WTC11 (cell line): Measurements from ENCODE around the gene ENPP7. TPM values are rescaled to one million over a fixed set of nuclear protein-coding genes. Genes with fewer than 3 reads are reported as not detected.

Source experiments
- ATAC-seq: fragments of 200-7000 bp; cut with Tn5 transposase; 2 replicates; pipeline ENCODE4 v1.10.0; 2021; ENCODE audit warnings: mild to moderate bottlenecking, moderate library complexity
- CTCF ChIA-PET: fragments of 300-600 bp; sonication (Branson Sonifier 250); formaldehyde crosslinking; loops from one replicate; lab custom pipeline; 2021; ENCODE audit warnings: antibody characterized with exemption; lab: Charles Lee
- POLR2A ChIA-PET: fragments of 350-600 bp; sonication (Branson Sonifier 250); formaldehyde crosslinking; loops from one replicate; lab custom pipeline; 2021; ENCODE audit warnings: antibody characterized with exemption; lab: Charles Lee
- DNase-seq: peaks from one replicate; pipeline ENCODE4 v3.0.0; 2021; ENCODE audit warnings: low spot score
- H3K27ac Mint-ChIP-seq: 2 replicates; pipeline ENCODE4 v1.8.0; 2021; ENCODE audit warnings: mixed read lengths
- H3K27me3 Mint-ChIP-seq: 2 replicates; pipeline ENCODE4 v1.8.0; 2021; ENCODE audit warnings: low read depth, mild to moderate bottlenecking, moderate library complexity, mixed read lengths
- H3K36me3 Mint-ChIP-seq: 2 replicates; pipeline ENCODE4 v1.8.0; 2021; ENCODE audit warnings: mixed read lengths
- H3K4me1 Mint-ChIP-seq: 2 replicates; pipeline ENCODE4 v1.8.0; 2022; ENCODE audit warnings: mixed read lengths
- H3K4me3 Mint-ChIP-seq: 2 replicates; pipeline ENCODE4 v1.8.0; 2021; ENCODE audit warnings: mild to moderate bottlenecking, moderate library complexity, mixed read lengths
- H3K9me3 Mint-ChIP-seq: 2 replicates; pipeline ENCODE4 v1.8.0; 2021; ENCODE audit warnings: mixed read lengths
- AR ChIP-seq: fragments of 250-450 bp; sonication (Bioruptor Pico); IDR thresholded peaks from 2 replicates; pipeline ENCODE4 v1.9.0; 2021; ENCODE audit warnings: mild to moderate bottlenecking
- ATF1 ChIP-seq: sonication (generic); formaldehyde crosslinking; IDR thresholded peaks from 2 replicates; pipeline ENCODE4 v1.8.1; 2023; ENCODE audit warnings: mild to moderate bottlenecking, moderate library complexity, missing genetic modification reagents
- ATF6 ChIP-seq: sonication (generic); formaldehyde crosslinking; IDR thresholded peaks from 2 replicates; pipeline ENCODE4 v1.8.1; 2023; ENCODE audit warnings: mild to moderate bottlenecking, missing genetic modification reagents
- ESRRA ChIP-seq: sonication (generic); formaldehyde crosslinking; IDR thresholded peaks from 2 replicates; pipeline ENCODE4 v1.8.1; 2022; ENCODE audit warnings: mild to moderate bottlenecking, missing genetic modification reagents, borderline replicate concordance
- FOXK1 ChIP-seq: sonication (generic); formaldehyde crosslinking; IDR thresholded peaks from 2 replicates; pipeline ENCODE4 v1.8.0; 2022; ENCODE audit warnings: mild to moderate bottlenecking, moderate library complexity, missing genetic modification reagents
- GTF2I ChIP-seq: fragments of 250-450 bp; sonication (Bioruptor Pico); conservative IDR thresholded peaks from 2 replicates; pipeline ENCODE4 v1.4.0; 2021; ENCODE audit warnings: mild to moderate bottlenecking
- IRF1 ChIP-seq: sonication (generic); formaldehyde crosslinking; IDR thresholded peaks from 2 replicates; pipeline ENCODE4 v1.8.0; 2023; ENCODE audit warnings: missing genetic modification reagents
- JAZF1 ChIP-seq: fragments of 250-450 bp; sonication (Bioruptor Pico); IDR thresholded peaks from 2 replicates; pipeline ENCODE4 v1.9.0; 2021; ENCODE audit warnings: moderate library complexity, mild to moderate bottlenecking, inconsistent platforms
- NR2C2 ChIP-seq: sonication (generic); formaldehyde crosslinking; IDR thresholded peaks from 2 replicates; pipeline ENCODE4 v1.8.0; 2022; ENCODE audit warnings: mild to moderate bottlenecking, missing genetic modification reagents
- NR3C1 ChIP-seq: sonication (generic); formaldehyde crosslinking; conservative IDR thresholded peaks from 2 replicates; pipeline ENCODE4 v1.8.1; 2023; ENCODE audit warnings: low read depth, mild to moderate bottlenecking, missing genetic modification reagents
- PREB ChIP-seq: sonication (generic); formaldehyde crosslinking; IDR thresholded peaks from 2 replicates; pipeline ENCODE4 v1.8.1; 2022; ENCODE audit warnings: mild to moderate bottlenecking, missing genetic modification reagents, moderate library complexity, borderline replicate concordance
- PRRX2 ChIP-seq: fragments of 250-450 bp; sonication (Bioruptor Pico); IDR thresholded peaks from 2 replicates; pipeline ENCODE4 v1.8.0; 2021; ENCODE audit warnings: mild to moderate bottlenecking
- RELA ChIP-seq: sonication (generic); formaldehyde crosslinking; IDR thresholded peaks from 2 replicates; pipeline ENCODE4 v1.8.1; 2022; ENCODE audit warnings: missing genetic modification reagents, mild to moderate bottlenecking, borderline replicate concordance
- SOX15 ChIP-seq: fragments of 250-450 bp; sonication (Bioruptor Pico); IDR thresholded peaks from 2 replicates; pipeline ENCODE4 v1.9.0; 2021; ENCODE audit warnings: mild to moderate bottlenecking
- USF2 ChIP-seq: sonication (generic); formaldehyde crosslinking; IDR thresholded peaks from 2 replicates; pipeline ENCODE4 v1.8.1; 2023; ENCODE audit warnings: mild to moderate bottlenecking, missing genetic modification reagents, moderate library complexity
- ZNF121 ChIP-seq: sonication (generic); formaldehyde crosslinking; IDR thresholded peaks from 2 replicates; pipeline ENCODE4 v1.8.0; 2023; ENCODE audit warnings: missing genetic modification reagents
- ZNF396 ChIP-seq: fragments of 250-450 bp; sonication (Bioruptor Pico); IDR thresholded peaks from 2 replicates; pipeline ENCODE4 v1.8.0; 2021; ENCODE audit warnings: mild to moderate bottlenecking, moderate library complexity, borderline replicate concordance
- ZNF416 ChIP-seq: fragments of 250-450 bp; sonication (Bioruptor Pico); IDR thresholded peaks from 2 replicates; pipeline ENCODE4 v1.9.0; 2021; ENCODE audit warnings: mild to moderate bottlenecking, inconsistent platforms
- total RNA-seq: library from RNA; stranded (reverse); gene quantifications from 3 replicates; pipeline ENCODE4 v1.2.3, GENCODE V29; 2021
- TF ChIP-seq, protein P1 (sequence below): sonication (generic); formaldehyde crosslinking; IDR thresholded peaks from 2 replicates; pipeline ENCODE4 v1.8.1; 2022; ENCODE audit warnings: low read depth, missing genetic modification reagents, borderline replicate concordance
- TF ChIP-seq, protein P2 (sequence below): sonication (generic); formaldehyde crosslinking; IDR thresholded peaks from 2 replicates; pipeline ENCODE4 v1.8.1; 2023; ENCODE audit warnings: mild to moderate bottlenecking, missing genetic modification reagents, moderate library complexity
- TF ChIP-seq, protein P3 (sequence below): fragments of 250-450 bp; sonication (Bioruptor Pico); IDR thresholded peaks from 2 replicates; pipeline ENCODE4 v2.1.2; 2022; ENCODE audit warnings: mild to moderate bottlenecking, moderate library complexity

ENPP7 gene
- total RNA-seq, 1 experiment from 2014 or later, result not detected

DNA sequence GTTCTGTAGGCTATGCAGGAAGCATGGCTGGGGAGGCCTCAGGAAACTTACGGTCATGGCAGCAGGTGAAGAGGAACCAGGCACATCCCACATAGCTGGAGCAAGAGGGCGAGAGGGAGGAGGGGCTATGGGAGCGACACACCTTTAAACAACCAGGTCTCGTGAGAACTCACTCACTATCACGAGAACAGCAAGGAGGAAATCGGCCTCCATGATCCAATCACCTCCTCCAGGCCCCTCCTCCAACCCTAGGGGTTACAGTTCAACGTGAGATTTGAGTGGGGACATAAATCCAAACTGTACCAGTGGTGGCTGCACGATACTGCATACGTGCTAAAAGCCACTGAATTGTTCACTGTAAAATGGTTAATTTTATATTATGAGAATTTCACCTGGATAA, 26.1 kb upstream of the ENPP7 start:
- Mint-ChIP-seq H3K27me3 (no peaks in the 10 kb centered on the region), H3K27ac (no peak overlapping the region), H3K4me3 (no peak overlapping the region), H3K4me1 (peaks cover 33% of the 10 kb centered on the region), H3K9me3 (no peaks in the 10 kb centered on the region), H3K36me3 (no peaks in the 10 kb centered on the region)
- POLR2A ChIA-PET, result no interaction called here
- CTCF ChIA-PET, result interaction anchor here (0.5 to 2.2 kb wide), 6 partner anchors 13 to 617 kb away, joined by 3 to 7 read pairs (median 4); no protein-coding TSS in a partner anchor
- ATAC-seq (no peak), DNase-seq (no peak)
- no peak for TF ChIP-seq GTF2I
- TF ChIP-seq ESRRA (CRISPR knock-in tag), result no peak
- TF ChIP-seq NR3C1 (CRISPR knock-in tag), result no peak
- TF ChIP-seq, all 79 proteins: peak for 0

DNA sequence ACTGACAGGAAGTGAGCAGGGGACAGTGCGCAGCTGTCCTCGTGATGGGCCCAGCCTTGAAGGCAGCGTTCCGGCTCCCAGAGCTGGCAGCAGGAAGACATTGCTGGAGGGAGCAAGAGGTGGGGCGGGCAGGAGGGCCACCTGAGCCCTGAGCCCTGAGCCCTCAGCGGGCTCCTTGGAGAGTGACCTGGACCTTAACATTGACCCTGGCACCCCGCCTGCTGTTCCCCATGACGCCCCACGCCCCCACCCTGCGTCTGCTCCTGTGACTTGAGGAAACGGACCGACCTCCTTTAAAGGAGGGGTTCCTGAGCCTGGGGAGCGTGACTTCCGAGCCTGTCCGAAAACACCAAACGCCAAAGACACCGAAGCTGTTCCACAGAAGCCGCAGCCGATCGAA, 25.1 kb upstream of the ENPP7 start:
- ChIA-PET CTCF (interaction anchor here (0.9 to 2.2 kb wide), 3 partner anchors 93 to 618 kb away, joined by 3 to 7 read pairs (median 5); no protein-coding TSS in a partner anchor), POLR2A (no interaction called here)
- no peak overlapping the region for H3K4me3 Mint-ChIP-seq
- H3K27ac Mint-ChIP-seq, result no peak overlapping the region
- DNase-seq (no peak), ATAC-seq (no peak)
- H3K27me3 Mint-ChIP-seq, result no peaks in the 10 kb centered on the region
- H3K36me3 Mint-ChIP-seq, result no peaks in the 10 kb centered on the region
- H3K9me3 Mint-ChIP-seq, result no peaks in the 10 kb centered on the region
- TF ChIP-seq FOXK1 (CRISPR knock-in tag), result no peak
- no peak for TF ChIP-seq JAZF1
- no peak for TF ChIP-seq RELA
- no peak for TF ChIP-seq ATF1
- no peak for TF ChIP-seq ZNF416
- TF ChIP-seq ATF6 (CRISPR knock-in tag), result no peak
- TF ChIP-seq AR (CRISPR knock-in tag), result no peak
- TF ChIP-seq, protein P1, sequence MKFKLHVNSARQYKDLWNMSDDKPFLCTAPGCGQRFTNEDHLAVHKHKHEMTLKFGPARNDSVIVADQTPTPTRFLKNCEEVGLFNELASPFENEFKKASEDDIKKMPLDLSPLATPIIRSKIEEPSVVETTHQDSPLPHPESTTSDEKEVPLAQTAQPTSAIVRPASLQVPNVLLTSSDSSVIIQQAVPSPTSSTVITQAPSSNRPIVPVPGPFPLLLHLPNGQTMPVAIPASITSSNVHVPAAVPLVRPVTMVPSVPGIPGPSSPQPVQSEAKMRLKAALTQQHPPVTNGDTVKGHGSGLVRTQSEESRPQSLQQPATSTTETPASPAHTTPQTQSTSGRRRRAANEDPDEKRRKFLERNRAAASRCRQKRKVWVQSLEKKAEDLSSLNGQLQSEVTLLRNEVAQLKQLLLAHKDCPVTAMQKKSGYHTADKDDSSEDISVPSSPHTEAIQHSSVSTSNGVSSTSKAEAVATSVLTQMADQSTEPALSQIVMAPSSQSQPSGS (CRISPR knock-in tag), result no peak
- no peak for TF ChIP-seq IRF1 (CRISPR knock-in tag)
- no peak for TF ChIP-seq PREB
- no peak for TF ChIP-seq ZNF121
- no peak for TF ChIP-seq USF2 (CRISPR knock-in tag)
- TF ChIP-seq, protein P2, sequence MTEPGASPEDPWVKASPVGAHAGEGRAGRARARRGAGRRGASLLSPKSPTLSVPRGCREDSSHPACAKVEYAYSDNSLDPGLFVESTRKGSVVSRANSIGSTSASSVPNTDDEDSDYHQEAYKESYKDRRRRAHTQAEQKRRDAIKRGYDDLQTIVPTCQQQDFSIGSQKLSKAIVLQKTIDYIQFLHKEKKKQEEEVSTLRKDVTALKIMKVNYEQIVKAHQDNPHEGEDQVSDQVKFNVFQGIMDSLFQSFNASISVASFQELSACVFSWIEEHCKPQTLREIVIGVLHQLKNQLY (CRISPR knock-in tag), result no peak
- no peak for TF ChIP-seq PRRX2 (CRISPR knock-in tag)
- no peak for TF ChIP-seq GTF2I
- no peak for TF ChIP-seq ZNF396
- no peak for TF ChIP-seq SOX15 (CRISPR knock-in tag)
- TF ChIP-seq NR2C2 (CRISPR knock-in tag), result no peak
- TF ChIP-seq, protein P3, sequence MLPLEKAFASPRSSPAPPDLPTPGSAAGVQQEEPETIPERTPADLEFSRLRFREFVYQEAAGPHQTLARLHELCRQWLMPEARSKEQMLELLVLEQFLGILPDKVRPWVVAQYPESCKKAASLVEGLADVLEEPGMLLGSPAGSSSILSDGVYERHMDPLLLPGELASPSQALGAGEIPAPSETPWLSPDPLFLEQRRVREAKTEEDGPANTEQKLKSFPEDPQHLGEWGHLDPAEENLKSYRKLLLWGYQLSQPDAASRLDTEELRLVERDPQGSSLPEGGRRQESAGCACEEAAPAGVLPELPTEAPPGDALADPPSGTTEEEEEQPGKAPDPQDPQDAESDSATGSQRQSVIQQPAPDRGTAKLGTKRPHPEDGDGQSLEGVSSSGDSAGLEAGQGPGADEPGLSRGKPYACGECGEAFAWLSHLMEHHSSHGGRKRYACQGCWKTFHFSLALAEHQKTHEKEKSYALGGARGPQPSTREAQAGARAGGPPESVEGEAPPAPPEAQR (CRISPR knock-in tag), result no peak
- TF ChIP-seq, all 79 proteins: peak for 0
- peaks cover 26% of the 10 kb centered on the region for H3K4me1 Mint-ChIP-seq
